DND-41 (cell line): Measurements from ENCODE around the gene DDB1.

Experiments used
- ATAC-seq: fragments of 200-7000 bp; cut with Tn5 transposase; 3 replicates; pipeline ENCODE4 v1.9.1; 2021; ENCODE audit warnings: low read depth; ENCODE audit not compliant: insufficient read depth
- DNase-seq: peaks from one replicate; pipeline ENCODE4 v3.0.0-alpha.2; 2020
- H2AFZ ChIP-seq: 2 replicates; pipeline ENCODE4 v1.6.0; 2012; ENCODE audit warnings: low read depth, low read length
- H3K27ac ChIP-seq: 2 replicates; pipeline ENCODE4 v1.5.1; 2012; ENCODE audit warnings: low read length, inconsistent platforms
- H3K27me3 ChIP-seq: fragments of 200-600 bp; sonication (generic); 2 replicates; pipeline ENCODE4 v1.6.0; 2012; ENCODE audit warnings: low read length, mild to moderate bottlenecking, inconsistent platforms; ENCODE audit not compliant: insufficient read depth, poor library complexity
- H3K36me3 ChIP-seq: 2 replicates; pipeline ENCODE4 v1.5.1; 2012; ENCODE audit warnings: low read length, inconsistent platforms; ENCODE audit not compliant: insufficient read depth
- H3K4me1 ChIP-seq: 2 replicates; pipeline ENCODE4 v1.5.1; 2012; ENCODE audit warnings: mild to moderate bottlenecking, low read length; ENCODE audit not compliant: insufficient read depth
- H3K4me2 ChIP-seq: 2 replicates; pipeline ENCODE4 v1.6.0; 2012; ENCODE audit warnings: mild to moderate bottlenecking, moderate library complexity, low read length, inconsistent platforms; ENCODE audit not compliant: insufficient read depth
- H3K4me3 ChIP-seq, 2 experiments: fragments of 200-600 bp in 1 of 2; shearing (Covaris generic) in 1 of 2; 2 replicates each; pipeline ENCODE4 v1.5.1; 2012 to 2016; ENCODE audit warnings: inconsistent platforms in 2 of 2, low read length in 2 of 2, mild to moderate bottlenecking in 2 of 2, low read depth in 1 of 2, moderate library complexity in 1 of 2
- H3K79me2 ChIP-seq: 2 replicates; pipeline ENCODE4 v1.6.0; 2012; ENCODE audit warnings: low read length, inconsistent platforms; ENCODE audit not compliant: insufficient read depth
- H3K9ac ChIP-seq: 2 replicates; pipeline ENCODE4 v1.6.0; 2012; ENCODE audit warnings: low read depth, mild to moderate bottlenecking, inconsistent platforms, low read length, moderate library complexity
- H3K9me3 ChIP-seq: 2 replicates; pipeline ENCODE4 v1.5.1; 2012; ENCODE audit warnings: low read length, moderate library complexity, mild to moderate bottlenecking, inconsistent platforms; ENCODE audit not compliant: insufficient read depth, severe bottlenecking
- H4K20me1 ChIP-seq: 2 replicates; pipeline ENCODE4 v1.6.0; 2012; ENCODE audit warnings: low read length; ENCODE audit not compliant: insufficient read depth
- EZH2 ChIP-seq: IDR thresholded peaks from 3 replicates; pipeline ENCODE4 v1.6.1; 2012; ENCODE audit warnings: borderline replicate concordance, low read depth, mild to moderate bottlenecking, moderate library complexity, low read length, inconsistent platforms; ENCODE audit not compliant: severe bottlenecking
- TF ChIP-seq, protein P1 (sequence below): IDR thresholded peaks from 2 replicates; pipeline ENCODE4 v1.5.1; 2012; ENCODE audit warnings: borderline replicate concordance, low read length, moderate library complexity, mild to moderate bottlenecking; ENCODE audit not compliant: poor library complexity, severe bottlenecking; ENCODE audit errors: extremely low read depth

The DDB1 gene

DNA sequence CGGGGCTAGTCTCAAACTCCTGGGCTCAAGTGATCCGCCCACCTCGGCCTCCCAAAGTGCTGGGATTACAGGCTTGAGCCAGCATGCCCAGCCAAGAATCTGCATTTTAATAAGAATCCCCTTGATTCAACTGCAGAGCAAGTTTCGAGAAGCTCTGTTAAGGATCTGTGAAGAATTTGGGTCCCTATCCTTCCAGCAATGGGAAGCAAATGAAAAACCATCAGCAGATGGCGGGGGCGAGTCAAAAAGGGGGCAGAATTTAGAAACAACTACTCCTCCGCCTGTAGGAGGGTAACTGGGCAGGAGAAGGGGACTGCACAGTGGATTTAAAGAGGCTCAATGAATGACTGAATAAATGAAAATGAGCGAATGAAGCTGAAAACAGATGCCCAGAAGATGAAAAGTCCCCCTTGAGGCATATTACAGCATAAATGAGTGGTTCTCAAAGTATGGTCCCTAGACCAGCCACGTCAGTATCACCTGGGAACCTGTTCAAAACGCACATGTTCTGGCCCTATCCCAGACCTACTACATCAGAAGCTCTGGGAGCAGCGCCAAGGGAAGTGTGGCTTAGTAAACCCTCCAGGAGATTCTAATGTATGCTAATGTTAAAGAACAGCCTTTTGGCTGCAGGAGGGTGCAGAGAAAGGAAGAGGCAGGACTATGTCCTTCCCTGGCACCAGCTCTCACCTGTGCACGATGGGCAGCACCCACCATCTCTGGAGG, 52.8 kb downstream of the DDB1 start:
- Histone ChIP-seq H3K4me3 (no peak overlapping the region), H3K27me3 (peaks cover 7% of the 10 kb centered on the region), H3K9ac (no peak overlapping the region), H2AFZ (no peak overlapping the region), H3K4me2 (no peak overlapping the region), H3K27ac (no peak overlapping the region), H3K36me3 (no peaks in the 10 kb centered on the region), H3K4me1 (no peaks in the 10 kb centered on the region), H4K20me1 (no peaks in the 10 kb centered on the region), H3K9me3 (no peaks in the 10 kb centered on the region), H3K79me2 (no peaks in the 10 kb centered on the region)
- TF ChIP-seq EZH2: no peak
- TF ChIP-seq, protein P1, sequence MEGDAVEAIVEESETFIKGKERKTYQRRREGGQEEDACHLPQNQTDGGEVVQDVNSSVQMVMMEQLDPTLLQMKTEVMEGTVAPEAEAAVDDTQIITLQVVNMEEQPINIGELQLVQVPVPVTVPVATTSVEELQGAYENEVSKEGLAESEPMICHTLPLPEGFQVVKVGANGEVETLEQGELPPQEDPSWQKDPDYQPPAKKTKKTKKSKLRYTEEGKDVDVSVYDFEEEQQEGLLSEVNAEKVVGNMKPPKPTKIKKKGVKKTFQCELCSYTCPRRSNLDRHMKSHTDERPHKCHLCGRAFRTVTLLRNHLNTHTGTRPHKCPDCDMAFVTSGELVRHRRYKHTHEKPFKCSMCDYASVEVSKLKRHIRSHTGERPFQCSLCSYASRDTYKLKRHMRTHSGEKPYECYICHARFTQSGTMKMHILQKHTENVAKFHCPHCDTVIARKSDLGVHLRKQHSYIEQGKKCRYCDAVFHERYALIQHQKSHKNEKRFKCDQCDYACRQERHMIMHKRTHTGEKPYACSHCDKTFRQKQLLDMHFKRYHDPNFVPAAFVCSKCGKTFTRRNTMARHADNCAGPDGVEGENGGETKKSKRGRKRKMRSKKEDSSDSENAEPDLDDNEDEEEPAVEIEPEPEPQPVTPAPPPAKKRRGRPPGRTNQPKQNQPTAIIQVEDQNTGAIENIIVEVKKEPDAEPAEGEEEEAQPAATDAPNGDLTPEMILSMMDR: no peak
- DNase-seq (no peak), ATAC-seq (no peak)

DNA sequence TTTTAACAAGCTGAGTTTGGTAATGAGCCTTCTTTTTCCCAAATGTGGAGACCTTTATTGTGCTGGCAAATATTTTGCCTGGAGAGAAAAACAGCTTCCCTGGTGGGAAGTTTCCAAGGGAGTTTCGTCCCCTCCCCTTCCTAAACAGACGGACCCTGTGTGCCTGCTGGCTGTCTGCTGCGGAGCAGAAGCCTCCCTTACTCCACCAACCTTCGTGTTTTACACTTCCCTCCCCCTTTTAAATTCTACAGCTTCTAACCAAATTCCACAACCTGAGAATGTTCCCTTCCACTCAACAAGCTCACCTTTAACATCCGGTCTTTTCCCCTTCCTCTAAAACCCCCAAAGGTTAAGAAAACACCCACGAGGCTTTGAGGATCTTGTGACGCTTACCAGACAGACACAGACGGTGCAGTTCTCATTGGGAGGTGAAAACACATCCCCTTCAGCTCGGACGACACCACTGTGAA, 54.9 kb downstream of the DDB1 start:
- Histone ChIP-seq H3K9me3 (no peaks in the 10 kb centered on the region), H3K27me3 (peaks cover 7% of the 10 kb centered on the region), H3K79me2 (no peaks in the 10 kb centered on the region), H3K36me3 (no peaks in the 10 kb centered on the region), H3K4me3 (no peak overlapping the region), H3K4me1 (no peaks in the 10 kb centered on the region), H3K4me2 (no peak overlapping the region), H2AFZ (no peak overlapping the region), H3K27ac (no peak overlapping the region), H3K9ac (no peak overlapping the region), H4K20me1 (peaks cover 4% of the 10 kb centered on the region; the same call in 1 of the 2 replicates)
- ATAC-seq: no peak
- TF ChIP-seq, protein P1: no peak
- no peak for TF ChIP-seq EZH2
- no peak for DNase-seq

DNA sequence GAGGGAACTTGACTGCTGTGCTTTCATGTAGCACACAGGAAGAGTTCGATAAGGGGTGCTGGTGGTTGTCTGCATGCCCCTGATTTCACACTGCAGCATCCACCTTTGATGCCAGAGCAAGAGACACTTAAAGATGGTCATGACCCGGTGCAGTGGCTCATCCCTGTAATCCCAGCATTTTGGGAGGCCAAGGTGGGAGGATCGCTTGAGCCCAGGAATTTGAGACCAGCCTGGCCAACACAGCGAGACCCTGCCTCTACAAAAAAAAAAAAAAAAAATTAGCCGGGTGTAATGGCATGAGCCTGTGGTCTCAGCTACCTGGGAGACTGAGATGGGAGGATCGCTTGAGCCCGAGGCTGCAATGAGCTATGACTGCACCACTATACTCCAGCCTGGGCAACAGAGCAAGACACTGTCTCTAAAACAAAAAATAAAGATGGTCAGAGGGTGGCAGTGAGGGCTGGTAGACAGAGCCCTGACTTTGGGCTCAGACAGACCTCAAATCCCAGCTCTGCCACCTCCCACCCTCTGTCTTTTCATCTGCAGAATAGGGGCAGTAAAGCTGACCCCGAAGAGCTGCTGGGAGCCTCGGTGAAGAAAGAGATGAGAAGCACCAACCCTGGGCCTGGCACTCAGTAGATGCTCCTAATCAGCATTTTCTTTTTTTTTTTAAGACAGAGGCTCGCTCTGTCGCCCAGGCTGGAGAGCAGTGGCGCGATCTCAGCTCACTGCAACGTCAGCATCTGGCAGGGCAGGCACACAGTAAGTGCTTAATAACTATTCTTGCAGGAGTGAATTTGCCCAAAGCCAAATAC, 55.5 kb downstream of the DDB1 start:
- no peak overlapping the region for H3K9ac ChIP-seq
- no peaks in the 10 kb centered on the region for H3K4me1 ChIP-seq
- no peaks in the 10 kb centered on the region for H3K79me2 ChIP-seq
- no peak for DNase-seq
- H3K27me3 ChIP-seq: peaks cover 7% of the 10 kb centered on the region
- no peaks in the 10 kb centered on the region for H3K9me3 ChIP-seq
- no peak overlapping the region for H3K4me3 ChIP-seq
- peaks cover 4% of the 10 kb centered on the region; the same call in 1 of the 2 replicates for H4K20me1 ChIP-seq
- TF ChIP-seq EZH2: no peak
- TF ChIP-seq, protein P1: no peak
- no peak overlapping the region for H3K27ac ChIP-seq
- H3K4me2 ChIP-seq: no peak overlapping the region
- ATAC-seq: no peak
- H2AFZ ChIP-seq: no peak overlapping the region
- H3K36me3 ChIP-seq: no peaks in the 10 kb centered on the region
